AG09319 (cell line): ENCODE measurements around the gene NSD2.

Experiments used
- DNase-seq: peaks from one replicate; pipeline ENCODE4 v3.0.0-alpha.2; 2010; ENCODE audit warnings: low read depth; ENCODE audit errors: extremely low read depth
- CTCF ChIP-seq: IDR thresholded peaks from 2 replicates; pipeline ENCODE4 v1.5.1; 2011; ENCODE audit warnings: low read depth, mild to moderate bottlenecking, inconsistent platforms, low read length, moderate library complexity

Gene NSD2

DNA sequence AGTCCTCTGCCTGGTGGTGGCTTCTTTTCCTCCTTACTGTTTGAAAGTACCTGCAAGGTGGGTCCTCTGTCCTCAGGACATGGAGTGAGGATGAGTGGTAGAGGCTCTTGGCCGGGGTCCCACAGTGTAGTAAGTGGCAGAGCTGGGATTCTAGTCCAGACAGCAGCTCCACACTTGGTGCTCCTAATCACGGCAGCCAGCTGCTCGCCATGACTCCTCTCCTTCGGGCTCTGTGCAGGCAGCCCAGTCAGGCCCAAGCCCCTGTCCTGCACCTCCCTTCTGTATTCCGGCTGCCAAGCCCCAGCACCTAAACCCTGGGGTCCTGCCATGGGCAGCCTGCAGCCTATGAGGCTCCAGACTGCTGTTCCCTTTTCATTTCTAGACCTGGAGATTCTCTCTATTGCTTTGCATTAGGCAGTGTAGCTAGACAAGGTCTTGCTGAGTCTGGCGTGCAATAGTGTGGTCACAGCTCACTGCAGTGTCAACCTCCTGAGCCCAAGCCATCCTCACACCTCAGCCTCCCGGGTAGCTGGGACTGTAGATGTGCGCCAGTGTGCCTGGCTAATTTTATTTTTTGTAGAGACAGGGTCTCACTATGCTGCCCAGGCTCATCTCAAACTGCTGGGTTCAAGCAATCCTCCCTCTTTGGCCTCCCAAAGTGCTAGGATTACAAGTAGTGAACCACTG is 24.9 kb downstream of the NSD2 start:
- TF ChIP-seq CTCF = no peak
- no peak for DNase-seq

DNA sequence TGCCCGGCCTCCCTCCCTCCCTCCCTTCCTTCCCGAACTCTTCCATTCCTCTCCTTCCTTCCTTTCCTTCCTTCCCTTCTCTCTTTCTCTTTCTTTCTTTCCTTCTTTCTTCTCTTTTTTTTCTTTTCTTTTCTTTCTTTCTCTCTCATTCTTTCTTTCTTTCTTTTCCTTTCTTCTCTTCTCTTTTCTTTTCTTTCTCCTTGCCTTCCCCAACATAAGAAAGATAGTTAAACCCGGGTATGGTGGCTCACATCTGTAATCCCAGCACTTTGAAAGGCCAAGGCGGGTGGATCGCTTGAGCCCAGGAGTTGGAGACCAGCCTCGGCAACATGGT is 25.4 kb downstream of the NSD2 start:
- no peak for TF ChIP-seq CTCF
- no peak for DNase-seq

DNA sequence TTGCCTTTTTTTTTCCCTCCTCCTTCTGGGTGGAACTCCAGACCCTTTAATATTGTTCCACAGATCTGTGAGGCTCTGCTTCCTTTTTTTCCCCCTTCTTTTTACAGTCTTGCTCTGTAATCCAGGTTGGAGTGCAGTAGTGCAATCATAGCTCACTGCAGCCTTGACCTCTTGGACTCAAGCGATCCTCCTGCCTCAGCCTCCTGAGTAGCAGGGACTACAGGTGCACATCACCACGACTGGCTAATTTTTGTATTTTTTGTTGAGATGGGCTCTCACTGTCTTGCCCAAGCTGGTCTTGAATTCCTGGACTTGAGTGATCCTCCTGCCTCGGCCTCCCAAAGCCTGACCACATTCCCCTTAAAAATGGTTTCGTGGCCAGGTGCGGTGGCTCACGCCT is 26.8 kb downstream of the NSD2 start:
- DNase-seq = no peak
- no peak for TF ChIP-seq CTCF

GRCh38 chr4:1898681-1899080 is 27.5 kb downstream of the NSD2 start:
- no peak for DNase-seq
- TF ChIP-seq CTCF = no peak

GRCh38 chr4:1899149-1900086 is 28.2 kb downstream of the NSD2 start:
- TF ChIP-seq CTCF = peak; percentile 71
- peak; percentile 55 for DNase-seq

DNA sequence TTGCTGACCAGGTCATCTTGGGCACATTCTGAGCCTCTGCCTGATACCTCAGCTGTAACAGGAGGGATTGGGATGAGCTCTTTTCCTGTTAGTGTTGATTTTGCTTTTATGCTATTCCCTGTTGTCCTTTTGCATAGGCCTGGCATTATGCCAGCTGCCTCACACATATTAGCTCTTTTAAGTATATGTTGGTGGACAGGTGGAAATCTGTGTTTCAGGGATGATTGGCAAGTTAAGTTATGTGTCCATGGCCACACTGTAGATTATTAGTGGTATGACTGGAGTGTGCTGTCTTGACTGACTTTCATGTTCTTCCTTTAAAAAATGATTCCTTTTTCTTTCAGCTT is 28.9 kb downstream of the NSD2 start:
- TF ChIP-seq CTCF = no peak

DNA sequence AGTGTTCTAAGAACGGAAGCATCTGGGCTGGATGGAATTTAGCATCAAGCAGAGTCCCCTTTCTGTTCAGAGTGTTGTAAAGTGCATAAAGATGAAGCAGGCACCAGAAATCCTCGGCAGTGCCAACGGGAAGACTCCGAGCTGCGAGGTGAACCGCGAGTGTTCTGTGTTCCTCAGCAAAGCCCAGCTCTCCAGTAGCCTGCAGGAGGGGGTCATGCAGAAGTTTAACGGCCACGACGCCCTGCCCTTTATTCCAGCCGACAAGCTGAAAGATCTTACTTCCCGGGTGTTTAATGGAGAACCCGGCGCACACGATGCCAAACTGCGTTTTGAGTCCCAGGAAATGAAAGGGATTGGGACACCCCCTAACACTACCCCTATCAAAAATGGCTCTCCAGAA is 29.4 kb downstream of the NSD2 start:
- TF ChIP-seq CTCF = no peak
- no peak for DNase-seq

More for the DNA sequence above, 28.9 kb downstream of the NSD2 start:
- no peak for DNase-seq
